ENCODE data around the gene ARID3B. TPM values are rescaled to one million over a fixed set of nuclear protein-coding genes. Genes with fewer than 3 reads are reported as not detected.
"Not testable (repeated sequence)": the region's sequence is repeated elsewhere in the genome, so short reads cannot be mapped to it uniquely, and the experiment has no call there.

ARID3B gene
- total and polyA plus RNA-seq, 4 donors = 6.6 to 10.5 (median 10.2) TPM

DNA sequence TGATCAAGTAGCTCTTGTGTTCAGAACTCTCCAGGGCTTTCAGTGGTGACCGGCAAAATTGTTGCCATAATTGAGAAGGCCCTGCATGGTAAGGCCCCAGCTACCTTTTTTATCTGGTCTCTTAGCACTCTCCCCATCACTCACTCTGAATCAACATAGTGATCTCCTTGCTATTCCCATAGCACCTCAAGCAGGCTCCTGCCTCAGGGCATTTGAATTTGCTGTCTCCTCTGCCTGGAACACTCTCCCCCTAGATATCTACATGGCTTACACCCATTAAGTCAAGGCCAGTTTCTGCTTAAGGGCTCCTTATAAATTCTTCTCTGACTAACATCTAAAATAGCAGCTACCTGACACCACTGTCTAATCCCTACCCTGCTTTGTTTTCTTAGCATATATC, 3.3 kb upstream of the ARID3B start:
- H3K9me3 ChIP-seq (ENCODE audit: control insufficient read depth in 4 of 4, insufficient read depth in 3 of 4, low read length in 3 of 4) = no peaks in the 10 kb centered on the region
- peaks cover 0 to 20% (median 5%) of the 10 kb centered on the region in 5 donors for H3K4me1 ChIP-seq (ENCODE audit: control insufficient read depth in 5 of 5, insufficient read depth in 5 of 5, low read length in 5 of 5)
- no peak overlapping the region for H3K9ac ChIP-seq (ENCODE audit: insufficient read depth in 1 of 2, low read length in 2 of 2)
- DNase-seq = no peak
- no peaks in the 10 kb centered on the region for H3K36me3 ChIP-seq (ENCODE audit: control insufficient read depth in 4 of 4, insufficient read depth in 4 of 4, low read length in 4 of 4)
- H3K4me3 ChIP-seq = no peak overlapping the region
- ATAC-seq (ENCODE audit: insufficient read depth, low FRiP score) = no peak
- 92 to 100% methylated on average over 1 of the region's 1 CpG for WGBS, 2 donors
- TF ChIP-seq, protein P1, sequence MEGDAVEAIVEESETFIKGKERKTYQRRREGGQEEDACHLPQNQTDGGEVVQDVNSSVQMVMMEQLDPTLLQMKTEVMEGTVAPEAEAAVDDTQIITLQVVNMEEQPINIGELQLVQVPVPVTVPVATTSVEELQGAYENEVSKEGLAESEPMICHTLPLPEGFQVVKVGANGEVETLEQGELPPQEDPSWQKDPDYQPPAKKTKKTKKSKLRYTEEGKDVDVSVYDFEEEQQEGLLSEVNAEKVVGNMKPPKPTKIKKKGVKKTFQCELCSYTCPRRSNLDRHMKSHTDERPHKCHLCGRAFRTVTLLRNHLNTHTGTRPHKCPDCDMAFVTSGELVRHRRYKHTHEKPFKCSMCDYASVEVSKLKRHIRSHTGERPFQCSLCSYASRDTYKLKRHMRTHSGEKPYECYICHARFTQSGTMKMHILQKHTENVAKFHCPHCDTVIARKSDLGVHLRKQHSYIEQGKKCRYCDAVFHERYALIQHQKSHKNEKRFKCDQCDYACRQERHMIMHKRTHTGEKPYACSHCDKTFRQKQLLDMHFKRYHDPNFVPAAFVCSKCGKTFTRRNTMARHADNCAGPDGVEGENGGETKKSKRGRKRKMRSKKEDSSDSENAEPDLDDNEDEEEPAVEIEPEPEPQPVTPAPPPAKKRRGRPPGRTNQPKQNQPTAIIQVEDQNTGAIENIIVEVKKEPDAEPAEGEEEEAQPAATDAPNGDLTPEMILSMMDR (IDR thresholded peaks at IDR 0.05; ENCODE audit: control extremely low read depth, extremely low read depth) = no peak
- H3K27ac ChIP-seq (ENCODE audit: low read depth in 1 of 2, low read length in 1 of 2) = no peak overlapping the region
- peaks cover 0 to 4% (median 3%) of the 10 kb centered on the region in 3 donors for H3K27me3 ChIP-seq (ENCODE audit: control insufficient read depth in 3 of 3, insufficient read depth in 3 of 3, low read length in 2 of 3)

GRCh38 chr15:74539521-74539920, 1.5 kb upstream of the ARID3B start:
- not testable (repeated sequence) for DNase-seq; H3K27me3 ChIP-seq (ENCODE audit: control insufficient read depth in 3 of 3, insufficient read depth in 3 of 3, low read length in 2 of 3); H3K36me3 ChIP-seq (ENCODE audit: control insufficient read depth in 4 of 4, insufficient read depth in 4 of 4, low read length in 4 of 4); H3K4me3 ChIP-seq; H3K9ac ChIP-seq (ENCODE audit: insufficient read depth in 1 of 2, low read length in 2 of 2); H3K27ac ChIP-seq (ENCODE audit: low read depth in 1 of 2, low read length in 1 of 2); H3K9me3 ChIP-seq (ENCODE audit: control insufficient read depth in 4 of 4, insufficient read depth in 3 of 4, low read length in 3 of 4); ATAC-seq (ENCODE audit: insufficient read depth, low FRiP score)
- H3K4me1 ChIP-seq (ENCODE audit: control insufficient read depth in 5 of 5, insufficient read depth in 5 of 5, low read length in 5 of 5) = peaks cover 4 to 20% (median 5%) of the 10 kb centered on the region in 5 donors
- 87 to 91% methylated on average over 12 of the region's 12 CpGs for WGBS, 2 donors

GRCh38 chr15:74540161-74540760, 759 bp upstream of the ARID3B start:
- Histone ChIP-seq H3K27me3 (ENCODE audit: control insufficient read depth in 3 of 3, insufficient read depth in 3 of 3, low read length in 2 of 3) (peaks cover 0 to 9% (median 3%) of the 10 kb centered on the region in 3 donors), H3K9ac (ENCODE audit: insufficient read depth in 1 of 2, low read length in 2 of 2) (peak overlapping the region; percentile 59 to 90), H3K36me3 (ENCODE audit: control insufficient read depth in 4 of 4, insufficient read depth in 4 of 4, low read length in 4 of 4) (no peaks in the 10 kb centered on the region), H3K4me3 (peak overlapping the region; percentile 86), H3K27ac (ENCODE audit: low read depth in 1 of 2, low read length in 1 of 2) (peak overlapping the region; percentile 2 to 90), H3K9me3 (ENCODE audit: control insufficient read depth in 4 of 4, insufficient read depth in 3 of 4, low read length in 3 of 4) (no peaks in the 10 kb centered on the region), H3K4me1 (ENCODE audit: control insufficient read depth in 5 of 5, insufficient read depth in 5 of 5, low read length in 5 of 5) (peaks cover 5 to 25% (median 6%) of the 10 kb centered on the region in 5 donors)
- ATAC-seq (ENCODE audit: insufficient read depth, low FRiP score) (no peak), DNase-seq (peak in 2 of 3 donors; percentile 18)
- TF ChIP-seq, protein P1 (IDR thresholded peaks at IDR 0.05; ENCODE audit: control extremely low read depth, extremely low read depth) = no peak
- 5% methylated on average over 17 of the region's 17 CpGs for WGBS, 2 donors

GRCh38 chr15:74541494-74542165, 610 bp downstream of the ARID3B start:
- H3K4me1 ChIP-seq (ENCODE audit: control insufficient read depth in 5 of 5, insufficient read depth in 5 of 5, low read length in 5 of 5) = peaks cover 8 to 38% (median 12%) of the 10 kb centered on the region in 5 donors
- no peak overlapping the region for H3K9ac ChIP-seq (ENCODE audit: insufficient read depth in 1 of 2, low read length in 2 of 2)
- peaks cover 0 to 9% (median 3%) of the 10 kb centered on the region in 3 donors for H3K27me3 ChIP-seq (ENCODE audit: control insufficient read depth in 3 of 3, insufficient read depth in 3 of 3, low read length in 2 of 3)
- 1% methylated on average over 21 of the region's 21 CpGs for WGBS, 2 donors
- H3K4me3 ChIP-seq = peak overlapping the region; percentile 73
- no peaks in the 10 kb centered on the region for H3K36me3 ChIP-seq (ENCODE audit: control insufficient read depth in 4 of 4, insufficient read depth in 4 of 4, low read length in 4 of 4)
- H3K9me3 ChIP-seq (ENCODE audit: control insufficient read depth in 4 of 4, insufficient read depth in 3 of 4, low read length in 3 of 4) = no peaks in the 10 kb centered on the region
- peak overlapping the region; percentile 72 to 87 for H3K27ac ChIP-seq (ENCODE audit: low read depth in 1 of 2, low read length in 1 of 2)
- TF ChIP-seq, protein P1 (IDR thresholded peaks at IDR 0.05; ENCODE audit: control extremely low read depth, extremely low read depth) = no peak
- ATAC-seq (ENCODE audit: insufficient read depth, low FRiP score) (no peak), DNase-seq (peak; percentile 51 to 71 (median 64))
